Fibroblast of lung (primary cell): Measurements from ENCODE around the gene ANKRD13B.

Experiments
- CTCF ChIP-seq, 2 donors: IDR thresholded peaks in 1 of 2; conservative IDR thresholded peaks in 1 of 2; 1 replicate in 1 of 2; 2 replicates in 1 of 2; pipeline ENCODE4 v1.5.1; 2011 to 2012; ENCODE audit warnings: low read length in 2 of 2, control low read depth in 1 of 2, inconsistent platforms in 1 of 2, low read depth in 1 of 2, mild to moderate bottlenecking in 1 of 2
- EZH2 ChIP-seq: IDR thresholded peaks from 2 replicates; pipeline ENCODE4 v1.5.1; 2012; ENCODE audit warnings: low read length, control low read depth, mild to moderate bottlenecking; ENCODE audit errors: missing control alignments

GRCh38 chr17:29576214-29577000 is 16.5 kb upstream of the ANKRD13B start:
- TF ChIP-seq EZH2 (no peak), CTCF (conservative IDR thresholded peaks at IDR 0.05 in 1 of 2, IDR thresholded peaks at IDR 0.05 in 1 of 2; ENCODE audit: low read depth in 1 of 2, low read length in 2 of 2) (no peak)
